Mucosa of descending colon (tissue), 3 donors: Measurements from ENCODE around the gene STRIP1. TPM values are rescaled to one million over a fixed set of nuclear protein-coding genes. Genes with fewer than 3 reads are reported as not detected.
A peak's percentile ranks its signal among the peaks of the same experiment; 100 is the strongest.

Experiments
- ATAC-seq: fragments of 200-7000 bp; cut with Tn5 transposase; one replicate; pipeline ENCODE4 v1.9.1; 2020; ENCODE audit warnings: mild to moderate bottlenecking, moderate library complexity
- DNase-seq, 3 donors: peaks; one replicate each; pipeline ENCODE4 v3.0.0-alpha.2; 2020
- H3K36me3 ChIP-seq: fragments of 200-600 bp; one replicate; pipeline ENCODE4 v1.8.0; 2021; ENCODE audit warnings: low read depth, mild to moderate bottlenecking
- H3K4me1 ChIP-seq: fragments of 200-600 bp; one replicate; pipeline ENCODE4 v1.8.0; 2021; ENCODE audit warnings: low read depth, mild to moderate bottlenecking
- H3K4me3 ChIP-seq: fragments of 200-600 bp; one replicate; pipeline ENCODE4 v1.8.0; 2021; ENCODE audit warnings: mild to moderate bottlenecking
- H3K9me3 ChIP-seq: fragments of 200-600 bp; one replicate; pipeline ENCODE4 v1.8.0; 2021; ENCODE audit warnings: mild to moderate bottlenecking
- intact Hi-C, 2 donors: fragments of 100-400 bp; cut with DNase I in 1 of 2; cut with micrococcal nuclease in 1 of 2; formaldehyde crosslinking; loops; one replicate each; pipeline versions ENCODE4 v1.11.0 to v1.11.1; 2022; cut with DNase I, micrococcal nuclease
- total RNA-seq, 3 donors: library from RNA; stranded (reverse); fragmentation: NEBNext Ultra II Directional in 2 of 3; extraction: Animal tissue kit (Norgen Biotek cat#: 25700) in 2 of 3; gene quantifications; one replicate each; pipeline versions ENCODE4 v1.2.1 to v1.2.4, GENCODE V29; 2021 to 2023
- TF ChIP-seq, protein P1 (sequence below): fragments of 200-600 bp; IDR thresholded peaks from one replicate; pipeline ENCODE4 v1.8.0; 2022; ENCODE audit warnings: antibody characterized with exemption, mild to moderate bottlenecking
- donor health status: DM: no; HTN: no; CAD: no; lungs with moderate emphysema.
- donor health status: DM: no; HTN: no; CAD: no.
- donor health status: DM: no; HTN: yes; CAD: no.

The STRIP1 gene
- total RNA-seq, 3 donors from 2014 or later: 36.6 to 54.8 (median 43.4) TPM

GRCh38 chr1:110083061-110083865 is 48.8 kb downstream of the STRIP1 start:
- TF ChIP-seq, protein P1, sequence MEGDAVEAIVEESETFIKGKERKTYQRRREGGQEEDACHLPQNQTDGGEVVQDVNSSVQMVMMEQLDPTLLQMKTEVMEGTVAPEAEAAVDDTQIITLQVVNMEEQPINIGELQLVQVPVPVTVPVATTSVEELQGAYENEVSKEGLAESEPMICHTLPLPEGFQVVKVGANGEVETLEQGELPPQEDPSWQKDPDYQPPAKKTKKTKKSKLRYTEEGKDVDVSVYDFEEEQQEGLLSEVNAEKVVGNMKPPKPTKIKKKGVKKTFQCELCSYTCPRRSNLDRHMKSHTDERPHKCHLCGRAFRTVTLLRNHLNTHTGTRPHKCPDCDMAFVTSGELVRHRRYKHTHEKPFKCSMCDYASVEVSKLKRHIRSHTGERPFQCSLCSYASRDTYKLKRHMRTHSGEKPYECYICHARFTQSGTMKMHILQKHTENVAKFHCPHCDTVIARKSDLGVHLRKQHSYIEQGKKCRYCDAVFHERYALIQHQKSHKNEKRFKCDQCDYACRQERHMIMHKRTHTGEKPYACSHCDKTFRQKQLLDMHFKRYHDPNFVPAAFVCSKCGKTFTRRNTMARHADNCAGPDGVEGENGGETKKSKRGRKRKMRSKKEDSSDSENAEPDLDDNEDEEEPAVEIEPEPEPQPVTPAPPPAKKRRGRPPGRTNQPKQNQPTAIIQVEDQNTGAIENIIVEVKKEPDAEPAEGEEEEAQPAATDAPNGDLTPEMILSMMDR: no peak
- Histone ChIP-seq H3K36me3 (no peaks in the 10 kb centered on the region), H3K4me3 (no peak overlapping the region), H3K9me3 (no peaks in the 10 kb centered on the region), H3K4me1 (peaks cover 6% of the 10 kb centered on the region)
- intact Hi-C loops: no loop called here
- DNase-seq (no peak), ATAC-seq (no peak)

- ATAC-seq (peak; percentile 20), DNase-seq (no peak)
- H3K4me3 ChIP-seq: no peak overlapping the region
- peaks cover 6% of the 10 kb centered on the region for H3K4me1 ChIP-seq
- no peaks in the 10 kb centered on the region for H3K9me3 ChIP-seq
- TF ChIP-seq, protein P1: no peak
- H3K36me3 ChIP-seq: no peaks in the 10 kb centered on the region
- intact Hi-C loops: no loop called here
Observed at GRCh38 chr1:110083866-110084226, 49.4 kb downstream of the STRIP1 start.

DNA sequence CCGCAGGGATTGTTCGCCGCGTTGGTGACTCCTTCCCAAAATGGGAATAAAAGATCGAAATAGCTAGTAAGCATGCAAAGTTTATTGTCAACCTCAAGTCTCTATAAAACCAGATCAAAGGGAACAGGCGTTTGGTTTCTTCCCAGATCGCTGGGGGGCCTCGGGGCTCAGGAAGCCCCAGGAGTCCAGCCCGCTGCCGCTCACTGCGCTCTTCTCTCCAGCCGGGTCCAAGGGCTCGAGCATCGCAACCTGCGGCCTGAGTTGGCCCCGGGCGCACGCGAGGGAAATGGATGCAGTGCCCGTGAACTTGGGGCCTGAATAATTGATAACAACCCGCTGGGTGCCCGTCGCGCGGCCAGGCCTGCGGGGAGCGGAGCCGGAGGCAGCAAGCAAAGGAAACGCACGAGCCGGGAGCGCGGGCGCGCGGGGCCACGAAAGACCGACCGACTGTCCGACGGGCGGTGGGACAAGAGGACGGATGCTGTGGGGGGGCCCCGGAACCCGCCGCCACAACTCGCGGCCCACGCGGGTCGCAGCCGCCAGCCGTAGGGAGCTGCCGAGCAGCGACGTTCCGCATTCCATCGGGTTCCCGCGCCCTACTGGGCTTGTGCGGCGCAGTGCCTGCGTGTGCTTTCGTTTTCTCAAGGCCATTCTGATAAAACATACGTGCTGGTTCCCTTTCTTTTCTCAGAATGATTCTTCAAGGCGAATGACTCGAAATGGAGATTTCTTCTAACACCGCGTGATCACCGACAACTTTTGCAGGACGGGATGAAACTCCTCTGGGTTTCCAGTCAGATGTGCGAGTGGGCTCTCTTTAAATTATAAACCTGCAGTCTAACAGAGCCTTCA is 50.0 kb downstream of the STRIP1 start:
- Histone ChIP-seq H3K4me1 (peaks cover 6% of the 10 kb centered on the region), H3K4me3 (peak overlapping the region; percentile 22), H3K36me3 (no peaks in the 10 kb centered on the region), H3K9me3 (no peaks in the 10 kb centered on the region)
- TF ChIP-seq, protein P1: no peak
- intact Hi-C loops: no loop called here
- peak; percentile 87 for ATAC-seq
- DNase-seq: peak; percentile 57 to 69 (median 63)

GRCh38 chr1:110085671-110086070 is 51.2 kb downstream of the STRIP1 start:
- H3K4me3 ChIP-seq: no peak overlapping the region
- no peak for DNase-seq
- no peak for ATAC-seq
- TF ChIP-seq, protein P1: no peak
- peaks cover 6% of the 10 kb centered on the region for H3K4me1 ChIP-seq
- H3K9me3 ChIP-seq: no peaks in the 10 kb centered on the region
- H3K36me3 ChIP-seq: no peaks in the 10 kb centered on the region
- intact Hi-C loops: no loop called here

DNA sequence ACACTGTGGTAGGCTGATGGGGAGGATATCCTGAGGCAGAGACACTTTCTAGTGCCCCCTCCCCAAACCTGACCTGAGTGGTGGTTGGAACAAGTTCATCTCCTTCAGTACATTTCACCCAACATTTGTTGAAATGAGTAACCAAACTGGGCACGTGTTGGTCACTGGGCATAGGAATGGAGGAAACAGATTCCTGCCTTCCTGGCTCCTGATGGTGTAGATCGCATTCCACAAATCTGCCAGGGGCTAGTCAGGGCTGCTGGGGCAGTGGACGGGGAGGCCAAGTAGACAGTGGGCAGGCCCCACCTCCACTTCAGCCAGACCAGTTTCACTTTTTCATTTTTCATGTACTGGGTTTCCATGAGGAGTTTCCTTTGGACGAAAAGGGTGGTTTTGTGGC is 52.5 kb downstream of the STRIP1 start:
- H3K4me1 ChIP-seq: peaks cover 6% of the 10 kb centered on the region
- ATAC-seq (no peak), DNase-seq (no peak)
- H3K9me3 ChIP-seq: no peaks in the 10 kb centered on the region
- intact Hi-C loops: no loop called here
- no peaks in the 10 kb centered on the region for H3K36me3 ChIP-seq
- TF ChIP-seq, protein P1: no peak
- no peak overlapping the region for H3K4me3 ChIP-seq
